PC-3 (cell line): ENCODE measurements around the gene PREB.

Experiments used
- CTCF ChIP-seq: fragments of 300-600 bp; sonication (generic); conservative IDR thresholded peaks from 2 replicates; pipeline ENCODE4 v1.5.1; 2017; ENCODE audit warnings: antibody characterized with exemption, low read depth, mild to moderate bottlenecking, low read length
- EZH2 ChIP-seq: fragments of 300-600 bp; sonication (generic); IDR thresholded peaks from one replicate; pipeline ENCODE4 v1.6.1; 2017; ENCODE audit warnings: antibody characterized with exemption, mild to moderate bottlenecking, low read length; ENCODE audit not compliant: unreplicated experiment

- TF ChIP-seq CTCF, result no peak
- no peak for TF ChIP-seq EZH2
Observed at GRCh38 chr2:27171351-27171848, 37.0 kb upstream of the PREB start.
